GM18520 (cell line): ENCODE measurements around the gene TYW1B.
"Not testable (repeated sequence)": the region's sequence is repeated elsewhere in the genome, so short reads cannot be mapped to it uniquely, and the experiment has no call there.

Experiments used
- ATAC-seq: cut with Tn5 transposase; IDR thresholded peaks from one replicate; pipeline ENCODE4 v1.9.1; 2021; ENCODE audit not compliant: unreplicated experiment

TYW1B gene

GRCh38 chr7:72705693-72706092 is 122.3 kb downstream of the TYW1B start:
- ATAC-seq: not testable (repeated sequence)

GRCh38 chr7:72704894-72705293 is 123.1 kb downstream of the TYW1B start:
- no peak for ATAC-seq

GRCh38 chr7:72700548-72700947 is 127.5 kb downstream of the TYW1B start:
- not testable (repeated sequence) for ATAC-seq

GRCh38 chr7:72697066-72697465 is 130.9 kb downstream of the TYW1B start:
- not testable (repeated sequence) for ATAC-seq

- ATAC-seq: not testable (repeated sequence)
These were observed 131.4 kb downstream of the TYW1B start for GRCh38 chr7:72696643-72697042.

GRCh38 chr7:72695482-72695881 is 132.5 kb downstream of the TYW1B start:
- ATAC-seq: not testable (repeated sequence)

GRCh38 chr7:72691442-72691841 is 136.6 kb downstream of the TYW1B start:
- ATAC-seq: not testable (repeated sequence)

GRCh38 chr7:72690177-72690576 is 137.8 kb downstream of the TYW1B start:
- ATAC-seq: not testable (repeated sequence)

- ATAC-seq: not testable (repeated sequence)
These were observed 138.7 kb downstream of the TYW1B start for GRCh38 chr7:72689344-72689743.

- not testable (repeated sequence) for ATAC-seq
These were observed 146.8 kb downstream of the TYW1B start for GRCh38 chr7:72681211-72681610.

- peak; percentile 84 for ATAC-seq
These were observed 151.1 kb downstream of the TYW1B start for GRCh38 chr7:72676880-72677279.

GRCh38 chr7:72676086-72676690 is 151.8 kb downstream of the TYW1B start:
- ATAC-seq: not testable (repeated sequence)

GRCh38 chr7:72675686-72676085 is 152.3 kb downstream of the TYW1B start:
- ATAC-seq: not testable (repeated sequence)

- ATAC-seq: no peak
These were observed 153.6 kb downstream of the TYW1B start for GRCh38 chr7:72674394-72674793.

- not testable (repeated sequence) for ATAC-seq
These were observed 157.2 kb downstream of the TYW1B start for GRCh38 chr7:72670850-72671249.

GRCh38 chr7:72668435-72668834 is 159.6 kb downstream of the TYW1B start:
- not testable (repeated sequence) for ATAC-seq

- not testable (repeated sequence) for ATAC-seq
These were observed 161.0 kb downstream of the TYW1B start for GRCh38 chr7:72667049-72667448.

GRCh38 chr7:72648574-72648973 is 179.4 kb downstream of the TYW1B start:
- ATAC-seq: not testable (repeated sequence)

GRCh38 chr7:72643708-72644107 is 184.3 kb downstream of the TYW1B start:
- not testable (repeated sequence) for ATAC-seq

- not testable (repeated sequence) for ATAC-seq
These were observed 186.3 kb downstream of the TYW1B start for GRCh38 chr7:72641485-72642248.

- not testable (repeated sequence) for ATAC-seq
These were observed 187.3 kb downstream of the TYW1B start for GRCh38 chr7:72640740-72641139.

GRCh38 chr7:72635273-72635908 is 192.6 kb downstream of the TYW1B start:
- ATAC-seq: not testable (repeated sequence)
